ENCODE measurements around the gene AKIP1. TPM values are rescaled to one million over a fixed set of nuclear protein-coding genes. Genes with fewer than 3 reads are reported as not detected.

The AKIP1 gene, protein sequence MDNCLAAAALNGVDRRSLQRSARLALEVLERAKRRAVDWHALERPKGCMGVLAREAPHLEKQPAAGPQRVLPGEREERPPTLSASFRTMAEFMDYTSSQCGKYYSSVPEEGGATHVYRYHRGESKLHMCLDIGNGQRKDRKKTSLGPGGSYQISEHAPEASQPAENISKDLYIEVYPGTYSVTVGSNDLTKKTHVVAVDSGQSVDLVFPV
- 27.9 TPM for polyA plus RNA-seq (2012; ENCODE audit: insufficient read depth, insufficient read length, low read depth)

DNA sequence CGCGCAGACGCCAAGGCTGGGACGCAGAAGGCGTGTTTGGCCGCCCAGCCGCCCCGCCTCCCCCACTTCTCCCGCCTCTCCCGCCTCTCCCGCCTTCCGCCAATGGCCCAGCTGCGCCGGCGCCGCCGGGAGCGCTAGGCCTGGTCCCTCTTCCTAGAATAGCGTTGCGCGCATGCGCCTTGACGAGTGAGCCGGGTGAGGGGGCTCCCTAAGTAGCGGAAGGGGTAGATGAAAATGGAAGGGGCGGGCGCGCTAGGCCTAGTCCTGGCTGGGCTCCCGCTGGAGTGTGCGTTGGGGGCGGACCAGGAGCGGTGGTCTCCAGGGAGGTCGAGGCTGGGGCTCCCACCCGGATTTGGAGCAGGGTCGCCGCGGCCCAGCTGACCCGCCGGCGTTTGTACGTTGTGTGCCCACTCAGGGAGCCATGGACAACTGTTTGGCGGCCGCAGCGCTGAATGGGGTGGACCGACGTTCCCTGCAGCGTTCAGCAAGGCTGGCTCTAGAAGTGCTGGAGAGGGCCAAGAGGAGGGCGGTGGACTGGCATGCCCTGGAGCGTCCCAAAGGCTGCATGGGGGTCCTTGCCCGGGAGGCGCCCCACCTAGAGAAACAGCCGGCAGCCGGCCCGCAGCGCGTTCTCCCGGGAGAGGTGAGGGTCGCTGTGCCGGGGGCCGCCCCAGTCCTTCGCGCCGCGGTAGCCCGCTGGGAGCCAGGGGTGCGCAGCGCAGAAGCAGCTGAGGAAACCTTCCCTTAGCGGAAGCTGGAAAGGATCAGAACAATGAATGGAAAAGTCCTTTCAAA, at the start of gene AKIP1:
TSS of gene AKIP1 (plus strand) at position 161 of the 795 bp plus-strand sequence. CDS start at position 422, 261 bp downstream.
- Histone ChIP-seq H3K4me1 (no peaks in the 10 kb centered on the region; the same call in 1 of the 2 replicates), H3K36me3 (no peaks in the 10 kb centered on the region), H3K9me3 (no peaks in the 10 kb centered on the region), H3K4me3 (ENCODE audit: low read depth, low read length) (peak within 1 kb of the TSS; percentile 71), H3K27me3 (no peaks in the 10 kb centered on the region)
- TF ChIP-seq, protein P1, sequence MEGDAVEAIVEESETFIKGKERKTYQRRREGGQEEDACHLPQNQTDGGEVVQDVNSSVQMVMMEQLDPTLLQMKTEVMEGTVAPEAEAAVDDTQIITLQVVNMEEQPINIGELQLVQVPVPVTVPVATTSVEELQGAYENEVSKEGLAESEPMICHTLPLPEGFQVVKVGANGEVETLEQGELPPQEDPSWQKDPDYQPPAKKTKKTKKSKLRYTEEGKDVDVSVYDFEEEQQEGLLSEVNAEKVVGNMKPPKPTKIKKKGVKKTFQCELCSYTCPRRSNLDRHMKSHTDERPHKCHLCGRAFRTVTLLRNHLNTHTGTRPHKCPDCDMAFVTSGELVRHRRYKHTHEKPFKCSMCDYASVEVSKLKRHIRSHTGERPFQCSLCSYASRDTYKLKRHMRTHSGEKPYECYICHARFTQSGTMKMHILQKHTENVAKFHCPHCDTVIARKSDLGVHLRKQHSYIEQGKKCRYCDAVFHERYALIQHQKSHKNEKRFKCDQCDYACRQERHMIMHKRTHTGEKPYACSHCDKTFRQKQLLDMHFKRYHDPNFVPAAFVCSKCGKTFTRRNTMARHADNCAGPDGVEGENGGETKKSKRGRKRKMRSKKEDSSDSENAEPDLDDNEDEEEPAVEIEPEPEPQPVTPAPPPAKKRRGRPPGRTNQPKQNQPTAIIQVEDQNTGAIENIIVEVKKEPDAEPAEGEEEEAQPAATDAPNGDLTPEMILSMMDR (IDR thresholded peaks at IDR 0.05; ENCODE audit: low read depth, low read length): no peak
- peak; percentile 96 for DNase-seq

DNA sequence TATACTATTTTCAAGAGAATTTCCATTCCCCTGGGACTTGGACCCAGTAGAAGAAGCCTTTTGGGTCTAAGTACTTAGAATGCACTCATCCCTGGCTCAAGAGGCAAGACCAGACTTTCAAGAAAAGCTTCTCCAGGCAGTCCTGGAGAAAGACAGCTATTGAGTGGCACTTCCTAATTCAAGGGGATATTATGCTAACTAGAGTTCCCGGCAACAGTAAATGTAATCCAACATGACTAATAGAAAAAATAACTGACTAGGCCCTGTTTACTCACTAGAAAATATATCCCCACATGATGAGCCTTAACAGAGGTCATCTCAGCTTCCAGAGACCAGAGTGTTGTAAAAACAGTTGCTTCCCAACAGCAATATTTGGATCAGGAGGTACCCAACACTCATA, 47.2 kb upstream of the AKIP1 start:
- no peak for DNase-seq
- Histone ChIP-seq H3K9me3 (no peaks in the 10 kb centered on the region), H3K4me1 (no peaks in the 10 kb centered on the region), H3K27me3 (no peaks in the 10 kb centered on the region), H3K4me3 (ENCODE audit: low read depth, low read length) (no peak overlapping the region), H3K36me3 (no peaks in the 10 kb centered on the region)
- TF ChIP-seq, protein P1 (IDR thresholded peaks at IDR 0.05; ENCODE audit: low read depth, low read length): no peak

DNA sequence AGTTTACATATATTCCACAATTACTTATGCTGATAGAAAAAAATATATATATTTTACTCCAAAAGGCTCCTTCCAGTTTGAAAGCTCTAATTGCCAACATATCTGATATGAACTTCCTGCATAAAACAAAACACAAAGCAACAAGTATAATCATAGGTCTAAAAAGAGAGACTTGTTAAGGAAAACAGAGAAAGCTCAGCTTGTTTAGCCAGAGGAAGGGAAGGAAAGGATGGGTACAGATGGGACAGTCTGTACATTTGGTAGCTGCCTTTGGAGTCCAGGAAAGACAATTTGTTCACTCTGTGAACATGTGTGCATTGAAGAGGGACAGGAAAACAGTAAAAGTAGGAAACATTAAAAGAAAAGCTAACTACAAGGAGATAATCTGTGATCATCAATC, 45.7 kb upstream of the AKIP1 start:
- no peaks in the 10 kb centered on the region for H3K4me1 ChIP-seq

DNA sequence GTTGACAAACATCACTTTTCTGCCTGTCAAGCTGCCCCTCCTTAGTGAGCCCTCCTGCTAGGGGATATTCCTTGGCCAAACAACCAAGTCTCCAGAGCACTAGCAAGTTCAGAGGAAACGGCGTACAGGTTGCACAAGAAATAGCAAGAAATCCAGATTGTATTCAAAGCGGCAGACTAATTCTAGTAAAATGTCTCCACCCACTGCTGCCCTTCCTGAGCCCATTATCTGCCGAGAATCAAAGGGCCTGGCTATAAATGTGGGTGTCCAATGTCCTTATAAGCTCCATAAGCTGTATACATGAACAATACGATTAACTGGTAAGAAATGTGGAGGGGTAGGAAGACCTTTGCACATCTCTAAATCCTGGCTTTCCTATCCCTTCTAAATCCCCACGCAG, 44.0 kb upstream of the AKIP1 start:
- Histone ChIP-seq H3K4me1 (no peaks in the 10 kb centered on the region), H3K27me3 (no peaks in the 10 kb centered on the region), H3K9me3 (no peaks in the 10 kb centered on the region), H3K4me3 (ENCODE audit: low read depth, low read length) (no peak overlapping the region), H3K36me3 (no peaks in the 10 kb centered on the region)
- TF ChIP-seq, protein P1 (IDR thresholded peaks at IDR 0.05; ENCODE audit: low read depth, low read length): no peak
- DNase-seq: no peak

More for the DNA sequence above, 45.7 kb upstream of the AKIP1 start:
- Histone ChIP-seq H3K27me3 (no peaks in the 10 kb centered on the region), H3K9me3 (no peaks in the 10 kb centered on the region), H3K4me3 (ENCODE audit: low read depth, low read length) (no peak overlapping the region), H3K36me3 (no peaks in the 10 kb centered on the region)
- TF ChIP-seq, protein P1 (IDR thresholded peaks at IDR 0.05; ENCODE audit: low read depth, low read length): no peak
- no peak for DNase-seq

DNA sequence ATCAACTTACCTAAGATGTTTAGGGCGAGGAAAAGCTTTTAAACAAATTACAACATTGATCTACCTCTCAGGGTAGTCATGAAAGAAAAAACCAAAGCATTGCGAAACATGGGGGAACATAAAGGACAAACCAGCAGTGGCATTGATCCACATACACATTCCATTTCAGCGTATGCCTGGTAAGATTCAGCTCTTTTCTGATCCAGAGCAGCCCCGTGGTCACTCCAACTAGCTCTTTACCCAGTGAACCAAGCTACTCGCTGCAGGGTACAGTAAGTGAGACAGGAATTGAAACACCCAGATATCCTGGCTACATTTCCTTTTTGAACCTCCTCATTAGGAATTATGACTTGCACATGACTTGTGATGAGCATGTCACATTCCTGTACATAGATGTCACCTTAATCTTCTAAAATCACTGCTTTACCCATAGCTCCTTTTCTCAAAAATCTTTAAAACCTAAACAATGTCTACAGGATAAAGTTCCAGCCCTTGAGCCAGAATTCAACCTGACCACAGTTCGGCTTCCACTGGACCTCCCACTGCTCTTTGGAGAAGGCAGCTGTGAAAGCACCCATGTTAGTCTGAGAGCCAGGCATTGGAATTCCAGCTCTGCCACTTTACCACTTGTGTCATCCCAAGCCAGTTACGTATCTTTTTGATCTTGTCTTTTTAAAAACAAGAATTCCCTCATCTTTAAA, 42.9 kb upstream of the AKIP1 start:
- H3K4me3 ChIP-seq (ENCODE audit: low read depth, low read length): no peak overlapping the region
- TF ChIP-seq, protein P1 (IDR thresholded peaks at IDR 0.05; ENCODE audit: low read depth, low read length): no peak

More for the DNA sequence above, 42.9 kb upstream of the AKIP1 start:
- H3K27me3 ChIP-seq: no peaks in the 10 kb centered on the region
- no peaks in the 10 kb centered on the region for H3K36me3 ChIP-seq
- no peaks in the 10 kb centered on the region for H3K4me1 ChIP-seq
- no peaks in the 10 kb centered on the region for H3K9me3 ChIP-seq
- DNase-seq: no peak
